Brain pericyte (primary cell): ENCODE results near the gene SRSF2.
"Not testable (repeated sequence)": the region's sequence is repeated elsewhere in the genome, so short reads cannot be mapped to it uniquely, and the experiment has no call there.

ENCODE experiments used
- DNase-seq: peaks from one replicate; pipeline ENCODE4 v3.0.0-alpha.2; 2012; ENCODE audit warnings: low read depth, low spot score

Gene SRSF2

GRCh38 chr17:76700617-76701470 lies 36.3 kb downstream of the SRSF2 start:
- DNase-seq = no peak

GRCh38 chr17:76700270-76700616 lies 36.9 kb downstream of the SRSF2 start:
- DNase-seq = no peak

- not testable (repeated sequence) for DNase-seq
Observed at GRCh38 chr17:76698466-76698977, 38.6 kb downstream of the SRSF2 start.

- no peak for DNase-seq
Observed at GRCh38 chr17:76697702-76698465, 39.2 kb downstream of the SRSF2 start.

- DNase-seq = no peak
Observed at GRCh38 chr17:76696763-76697701, 40.1 kb downstream of the SRSF2 start.

GRCh38 chr17:76695059-76695831 lies 41.9 kb downstream of the SRSF2 start:
- no peak for DNase-seq

GRCh38 chr17:76691379-76692191 lies 45.5 kb downstream of the SRSF2 start:
- DNase-seq = no peak

- no peak for DNase-seq
Observed at GRCh38 chr17:76690596-76691280, 46.4 kb downstream of the SRSF2 start.

GRCh38 chr17:76689859-76690258 lies 47.3 kb downstream of the SRSF2 start:
- DNase-seq = no peak

- no peak for DNase-seq
Observed at GRCh38 chr17:76688165-76688622, 48.9 kb downstream of the SRSF2 start.

- no peak for DNase-seq
Observed at GRCh38 chr17:76687298-76688164, 49.6 kb downstream of the SRSF2 start.

GRCh38 chr17:76686538-76687297 lies 50.4 kb downstream of the SRSF2 start:
- no peak for DNase-seq

- DNase-seq = no peak
Observed at GRCh38 chr17:76685846-76686245, 51.3 kb downstream of the SRSF2 start.

GRCh38 chr17:76685366-76685765 lies 51.8 kb downstream of the SRSF2 start:
- DNase-seq = no peak

GRCh38 chr17:76684756-76685155 lies 52.4 kb downstream of the SRSF2 start:
- no peak for DNase-seq
